ENCODE data around the gene ACTBL2. TPM values are rescaled to one million over a fixed set of nuclear protein-coding genes. Genes with fewer than 3 reads are reported as not detected.
"Not testable (repeated sequence)": the region's sequence is repeated elsewhere in the genome, so short reads cannot be mapped to it uniquely, and the experiment has no call there.

Gene ACTBL2
- total RNA-seq, 1 experiment from 2014 or later = 1.0 TPM

DNA sequence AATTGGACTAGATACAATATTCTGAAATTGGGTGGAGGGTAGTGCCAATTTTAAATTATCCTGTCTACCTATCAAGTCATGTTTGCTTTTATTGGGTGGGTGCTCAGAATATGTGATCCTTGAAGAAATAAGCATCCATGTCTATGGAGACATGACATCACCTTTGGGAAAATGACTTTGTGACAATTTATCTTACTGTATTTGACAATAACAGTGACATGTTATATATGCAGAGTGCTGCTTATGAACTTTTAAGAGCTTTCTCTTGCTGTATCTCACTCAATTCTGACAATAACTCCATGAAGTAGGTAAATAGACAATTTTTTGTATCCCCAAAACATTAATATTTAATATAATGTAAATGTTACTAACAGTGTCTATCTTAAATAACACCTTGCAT lies 15.1 kb upstream of the ACTBL2 start:
- in situ Hi-C loops (cut with HindIII; ENCODE audit: low pct_unique_long_range_greater_than_20kb, low sequenced_read_pairs) = loop anchor here (10.0 to 25.0 kb wide), 2 partner anchors 640 to 967 kb away; partner anchors contain the start of gene PLK2
- no peak for DNase-seq (ENCODE audit: low read depth)

DNA sequence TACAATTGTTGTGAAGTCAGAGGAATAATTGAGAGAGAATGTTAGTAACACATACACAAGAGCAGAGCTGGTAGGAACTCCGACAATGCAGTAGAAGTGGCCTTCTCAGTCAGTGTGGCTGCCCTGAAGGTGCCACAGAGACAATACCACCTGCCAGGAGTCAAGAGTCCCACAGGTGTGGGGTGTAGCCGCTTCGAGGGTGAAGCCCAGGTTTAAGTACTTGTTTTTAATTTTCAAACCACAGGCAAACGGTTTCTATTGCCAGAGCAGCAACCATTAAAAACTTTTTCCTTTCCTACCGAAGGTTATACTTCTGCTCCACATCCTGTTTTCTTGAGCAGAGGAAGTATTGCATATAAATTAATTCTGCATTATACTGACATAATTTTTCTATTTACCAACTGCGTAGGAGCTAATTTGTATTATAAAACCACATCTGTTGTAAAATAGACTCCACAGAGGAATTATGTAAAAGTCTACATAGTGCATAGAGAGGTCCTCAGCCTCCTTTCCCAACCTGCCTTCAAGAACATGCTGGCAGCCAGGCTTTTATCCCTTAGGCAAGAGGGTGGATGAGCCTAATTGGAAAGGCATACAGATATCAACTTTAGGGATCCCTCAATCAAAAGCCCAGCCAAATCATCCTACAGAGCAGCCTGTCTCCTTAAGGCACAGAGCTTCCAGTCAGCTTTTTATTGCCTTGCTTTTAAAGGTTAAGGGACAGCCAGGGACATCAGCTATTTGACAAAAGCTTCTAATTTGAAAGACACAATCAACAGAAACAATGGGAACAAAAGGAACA lies 12.9 kb upstream of the ACTBL2 start:
- in situ Hi-C loops (cut with HindIII; ENCODE audit: low pct_unique_long_range_greater_than_20kb, low sequenced_read_pairs) = loop anchor here (10.0 to 25.0 kb wide), 2 partner anchors 642 to 969 kb away; partner anchors contain the start of gene PLK2

DNA sequence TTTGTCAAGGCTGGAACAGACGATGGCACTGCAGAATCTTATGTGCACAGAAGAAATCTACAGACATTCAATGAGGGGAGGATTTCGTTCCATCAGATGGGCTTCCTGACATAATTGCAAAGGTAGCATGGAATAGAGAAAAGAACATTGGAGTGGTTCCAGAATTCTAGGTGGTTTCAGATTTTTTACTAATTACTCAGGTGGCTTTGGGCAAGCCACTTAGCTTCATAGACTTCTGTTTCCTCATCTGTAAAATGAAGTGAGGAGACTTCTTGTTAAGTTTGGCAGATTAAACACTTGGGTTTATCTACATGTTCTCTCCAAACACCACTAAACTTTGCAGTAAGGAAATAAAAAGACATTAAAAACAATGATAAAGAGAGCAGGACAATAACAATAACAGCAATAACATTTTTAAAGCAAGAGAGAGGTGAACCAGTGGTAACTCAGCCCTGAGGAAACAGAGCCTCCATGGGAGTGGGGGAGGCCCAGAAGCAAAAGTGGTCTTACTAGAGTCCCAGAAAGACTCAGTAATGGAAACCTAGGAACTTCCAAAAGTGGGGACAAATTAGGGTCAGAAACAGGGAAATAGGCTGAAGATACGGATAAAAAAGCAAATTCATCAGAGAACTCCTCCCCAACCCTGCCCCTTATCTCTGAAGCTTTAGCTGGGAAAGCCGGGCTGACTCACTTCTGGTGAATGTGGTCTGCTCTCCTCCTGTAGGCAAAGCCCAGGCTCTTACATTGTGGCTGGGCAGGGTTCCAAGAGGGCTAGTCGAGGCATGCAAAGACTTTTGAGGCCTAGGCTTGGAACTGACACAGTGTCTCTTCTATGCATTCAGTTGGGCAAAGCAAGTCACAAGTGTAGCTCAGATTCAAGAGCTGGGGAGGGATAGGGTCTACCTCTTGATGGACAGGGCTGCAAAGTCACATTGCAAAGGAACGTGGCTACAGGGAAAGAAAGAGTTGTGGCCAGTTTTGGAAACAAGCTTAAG lies 11.8 kb upstream of the ACTBL2 start:
- in situ Hi-C loops (cut with HindIII; ENCODE audit: low pct_unique_long_range_greater_than_20kb, low sequenced_read_pairs) = loop anchor here (10.0 to 25.0 kb wide), 2 partner anchors 643 to 970 kb away; partner anchors contain the start of gene PLK2
- peak; percentile 87 for DNase-seq (ENCODE audit: low read depth)

More for the DNA sequence above, 12.9 kb upstream of the ACTBL2 start:
- DNase-seq (ENCODE audit: low read depth) = no peak

DNA sequence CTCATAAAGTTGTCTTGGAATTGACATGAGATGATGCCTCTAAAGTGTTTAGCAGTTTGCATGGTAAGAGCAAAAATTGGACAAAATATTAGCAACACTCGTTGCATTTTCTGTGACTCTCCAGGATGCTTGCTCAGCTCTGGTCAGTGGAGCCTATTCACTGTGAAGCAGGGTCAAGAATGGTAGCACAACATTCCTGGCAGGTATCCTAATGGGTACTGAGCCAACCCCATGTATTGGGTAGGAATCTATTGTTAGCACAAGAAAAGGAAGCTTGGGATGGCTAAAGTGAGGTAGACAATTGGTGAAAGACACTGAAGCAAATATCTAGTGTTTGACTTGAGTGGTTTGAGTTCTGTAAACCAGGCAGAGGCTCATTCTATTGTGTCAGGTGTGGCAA lies 10.4 kb upstream of the ACTBL2 start:
- no peak for DNase-seq (ENCODE audit: low read depth)
- in situ Hi-C loops (cut with HindIII; ENCODE audit: low pct_unique_long_range_greater_than_20kb, low sequenced_read_pairs) = loop anchor here (10.0 to 25.0 kb wide), 2 partner anchors 644 to 972 kb away; partner anchors contain the start of gene PLK2

DNA sequence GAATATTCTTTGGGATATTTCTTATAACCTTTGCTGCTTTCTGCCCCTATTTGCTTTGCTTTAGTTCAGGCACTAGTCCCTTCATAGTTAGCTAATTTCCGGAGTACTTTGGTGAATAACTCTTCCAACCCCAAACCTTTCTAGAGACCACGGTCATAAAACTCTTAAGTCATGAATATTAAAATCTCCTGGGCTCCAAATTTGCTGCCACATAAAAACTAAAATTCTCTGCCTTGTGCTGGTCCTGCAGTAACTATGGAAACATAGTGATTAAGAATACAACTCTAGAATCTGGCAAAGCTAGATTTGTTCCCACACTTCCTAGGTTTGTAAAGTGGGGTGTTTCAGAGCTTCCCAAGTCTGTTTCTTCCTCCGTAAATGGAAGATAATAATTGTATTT lies 10.0 kb upstream of the ACTBL2 start:
- DNase-seq (ENCODE audit: low read depth) = no peak
- in situ Hi-C loops (cut with HindIII; ENCODE audit: low pct_unique_long_range_greater_than_20kb, low sequenced_read_pairs) = loop anchor here (10.0 to 25.0 kb wide), 2 partner anchors 645 to 972 kb away; partner anchors contain the start of gene PLK2

DNA sequence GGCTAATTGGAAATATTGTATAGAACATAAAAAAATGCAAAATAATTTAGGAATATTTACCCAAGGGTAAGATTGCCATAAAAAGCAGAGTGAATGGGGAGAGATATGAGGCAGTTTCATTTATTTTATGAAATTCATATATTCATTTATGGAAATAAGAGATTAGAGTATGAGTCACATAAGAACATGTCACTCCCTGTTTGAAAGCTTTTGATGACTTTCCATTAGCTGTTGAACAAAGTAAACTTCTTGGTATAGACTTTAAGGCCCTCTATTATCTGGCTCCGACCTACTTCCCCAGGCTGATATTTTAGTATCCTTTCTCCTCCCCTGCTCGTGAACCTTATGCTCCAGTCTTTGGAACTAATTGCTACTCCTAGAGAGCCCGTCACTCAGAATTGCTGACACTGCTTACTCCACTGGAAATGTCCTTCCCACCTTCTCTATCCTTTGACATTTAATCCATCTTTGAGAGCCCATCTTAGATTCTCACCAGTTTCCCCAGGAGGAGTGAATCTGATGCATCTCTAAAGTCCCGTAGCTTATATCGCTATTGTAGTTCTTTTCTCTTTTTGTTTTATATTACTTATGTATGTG lies 8.9 kb upstream of the ACTBL2 start:
- in situ Hi-C loops (cut with HindIII; ENCODE audit: low pct_unique_long_range_greater_than_20kb, low sequenced_read_pairs) = loop anchor here (10.0 to 25.0 kb wide), 2 partner anchors 646 to 973 kb away; partner anchors contain the start of gene PLK2
- no peak for DNase-seq (ENCODE audit: low read depth)

DNA sequence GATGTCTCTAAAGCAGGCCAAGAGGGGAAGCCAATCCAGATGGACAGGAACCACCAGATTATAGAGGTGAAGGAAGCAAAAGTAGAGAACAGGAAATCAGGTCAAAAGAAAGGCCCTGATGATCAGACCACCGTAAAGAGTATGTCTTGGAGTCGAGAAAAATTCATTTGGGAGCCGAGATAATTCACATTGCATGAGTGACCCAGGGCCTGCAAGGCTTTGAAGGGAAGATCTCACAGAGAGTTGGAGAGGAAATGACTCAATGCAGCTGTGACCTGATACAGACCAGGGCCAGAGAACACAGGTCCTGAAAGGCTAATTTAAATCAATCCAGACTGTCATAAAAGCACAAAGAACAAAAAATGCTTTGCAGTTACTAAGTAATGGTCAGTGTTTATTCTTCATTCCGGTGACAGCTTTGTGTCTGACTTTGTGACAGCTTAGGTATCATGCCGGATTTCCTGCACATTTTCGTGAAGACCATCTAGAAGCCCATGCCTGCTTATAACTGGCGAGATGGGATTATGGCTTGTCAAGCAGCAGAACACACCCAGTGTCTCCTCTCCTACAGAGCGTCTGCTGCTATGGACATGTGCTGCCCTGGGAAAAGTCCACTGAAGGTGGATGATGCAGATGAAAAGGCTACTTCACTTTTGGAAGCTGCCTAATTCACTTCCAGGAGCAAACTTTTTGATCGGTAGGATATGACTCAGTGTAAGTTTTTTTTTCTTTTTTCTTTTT lies 5.8 kb upstream of the ACTBL2 start:
- in situ Hi-C loops (cut with HindIII; ENCODE audit: low pct_unique_long_range_greater_than_20kb, low sequenced_read_pairs) = loop anchor here (25.0 kb wide), 1 partner anchor 649 kb away; no protein-coding TSS in a partner anchor
- DNase-seq (ENCODE audit: low read depth) = peak; percentile 18

DNA sequence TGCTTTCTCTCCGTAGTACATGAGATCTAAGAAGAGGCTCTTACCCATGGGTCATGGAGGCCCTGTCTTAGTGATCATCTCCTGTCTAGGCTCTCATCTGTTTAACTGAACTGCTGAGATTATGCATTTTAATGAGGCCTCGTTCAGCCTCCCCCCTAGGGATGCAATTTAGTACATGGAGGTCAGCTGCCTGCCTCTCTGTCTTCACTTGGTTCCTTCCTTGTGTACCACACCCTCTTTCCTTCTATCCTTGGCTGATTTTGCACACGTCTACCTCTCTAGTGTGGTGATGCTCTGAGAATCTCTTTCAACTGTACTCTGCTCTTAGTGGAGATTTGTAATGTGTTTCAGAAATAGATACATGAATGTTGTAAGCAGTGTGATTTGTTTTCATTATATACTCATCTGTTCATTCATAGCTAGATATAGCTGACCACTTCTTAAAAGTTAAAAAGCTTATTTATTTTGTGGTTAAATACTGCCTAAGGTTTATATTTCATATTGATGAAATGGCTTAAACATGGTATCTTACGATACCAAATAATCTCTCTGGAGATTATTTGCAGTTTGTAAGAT lies 3.5 kb upstream of the ACTBL2 start:
- DNase-seq (ENCODE audit: low read depth) = no peak
- in situ Hi-C loops (cut with HindIII; ENCODE audit: low pct_unique_long_range_greater_than_20kb, low sequenced_read_pairs) = loop anchor here (25.0 kb wide), 1 partner anchor 651 kb away; no protein-coding TSS in a partner anchor

DNA sequence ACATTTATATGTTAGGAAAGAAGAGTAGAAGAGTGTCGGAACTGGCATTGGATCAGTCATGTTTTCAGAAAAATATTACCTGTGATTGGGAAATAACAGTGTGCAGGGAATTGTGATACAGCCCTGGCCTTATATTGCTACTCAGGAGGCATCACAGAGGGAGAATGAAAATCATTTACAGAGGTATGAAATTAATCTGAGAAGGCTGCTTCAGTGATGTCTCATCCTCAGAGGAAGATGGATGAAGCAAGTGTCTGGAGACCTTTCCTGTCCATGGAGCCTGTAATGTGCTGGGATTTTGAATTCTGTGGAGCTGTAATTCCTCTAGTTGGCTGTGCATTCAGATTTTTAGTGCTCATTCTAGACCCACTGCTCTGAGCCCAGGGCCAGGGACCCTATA lies 3.8 kb downstream of the ACTBL2 start:
- no peak for DNase-seq (ENCODE audit: low read depth)
- in situ Hi-C loops (cut with HindIII; ENCODE audit: low pct_unique_long_range_greater_than_20kb, low sequenced_read_pairs) = loop anchor here (25.0 kb wide), 1 partner anchor 658 kb away; no protein-coding TSS in a partner anchor

DNA sequence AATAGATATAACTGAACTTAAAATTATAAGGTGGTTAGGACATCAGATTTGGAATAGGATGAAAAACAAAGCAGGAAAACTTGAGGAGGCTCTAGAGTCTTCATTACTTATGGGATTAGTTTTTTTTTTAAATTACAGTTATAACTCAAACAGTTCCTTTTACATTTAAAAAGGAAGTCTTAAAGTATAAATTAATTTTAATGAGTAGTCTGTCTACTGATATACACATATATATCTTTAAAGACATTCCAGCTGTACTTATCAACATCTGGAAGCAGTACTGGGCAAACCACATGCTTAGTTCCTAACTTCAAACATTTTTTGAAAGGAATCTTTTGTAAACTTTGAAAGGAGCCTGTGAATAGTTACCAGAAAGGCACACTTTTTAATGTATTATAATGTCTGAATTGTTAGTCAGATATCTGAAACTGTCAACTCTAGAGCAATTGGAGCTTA lies 6.0 kb downstream of the ACTBL2 start:
- in situ Hi-C loops (cut with HindIII; ENCODE audit: low pct_unique_long_range_greater_than_20kb, low sequenced_read_pairs) = loop anchor here (25.0 kb wide), 1 partner anchor 661 kb away; no protein-coding TSS in a partner anchor
- no peak for DNase-seq (ENCODE audit: low read depth)

DNA sequence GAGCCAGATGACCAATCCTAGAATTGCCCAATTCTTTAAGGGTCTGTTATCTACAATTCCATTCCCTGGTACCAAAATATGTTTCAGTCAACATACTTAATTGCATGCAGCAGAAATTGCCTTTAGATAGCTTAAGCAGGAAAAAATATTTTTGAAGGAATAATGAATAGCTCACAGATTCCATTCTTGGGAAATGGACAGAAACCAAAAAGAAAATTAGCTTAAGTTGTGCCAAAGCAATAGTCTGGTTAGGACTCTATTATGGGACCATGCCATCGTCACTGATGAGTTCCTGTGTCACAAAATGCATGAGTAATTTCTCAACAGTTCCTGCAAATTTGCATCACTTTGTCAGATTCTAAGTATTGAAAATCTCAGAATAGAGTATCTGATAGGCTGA lies 12.3 kb downstream of the ACTBL2 start:
- in situ Hi-C loops (cut with HindIII; ENCODE audit: low pct_unique_long_range_greater_than_20kb, low sequenced_read_pairs) = no loop called here
- DNase-seq (ENCODE audit: low read depth) = no peak

DNA sequence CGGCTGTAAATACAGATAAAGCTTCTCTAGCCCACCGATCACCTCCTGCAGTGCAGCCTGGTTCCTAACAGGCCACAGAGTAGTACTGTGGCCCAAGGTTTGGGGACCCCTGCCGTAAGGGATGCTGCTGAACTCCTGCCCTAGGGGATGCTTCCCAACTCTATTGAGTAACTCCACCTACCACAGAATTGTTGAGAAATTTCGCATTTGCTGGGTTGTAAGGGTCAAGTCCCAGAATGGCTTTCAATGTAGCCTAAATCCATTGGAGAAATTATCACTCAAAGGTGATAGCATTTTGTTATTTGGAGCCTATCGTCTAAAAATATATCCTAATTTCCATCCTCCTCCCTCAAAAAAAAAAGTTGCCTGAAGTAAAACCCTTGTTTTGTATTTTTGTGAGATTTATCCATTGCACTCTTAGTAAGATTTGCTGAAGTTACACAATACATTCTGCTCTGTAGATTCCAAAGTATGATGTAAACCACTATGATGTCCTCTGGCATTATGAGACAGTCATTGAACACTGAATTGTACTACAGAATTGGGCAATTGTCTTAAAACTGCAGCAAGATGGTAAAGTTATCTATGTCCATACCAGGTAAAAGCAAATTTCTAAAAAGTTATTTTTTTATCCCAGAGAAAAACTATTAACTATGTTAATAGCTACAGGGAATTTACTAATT lies 14.0 kb downstream of the ACTBL2 start:
- no peak for DNase-seq (ENCODE audit: low read depth)
- in situ Hi-C loops (cut with HindIII; ENCODE audit: low pct_unique_long_range_greater_than_20kb, low sequenced_read_pairs) = no loop called here

DNA sequence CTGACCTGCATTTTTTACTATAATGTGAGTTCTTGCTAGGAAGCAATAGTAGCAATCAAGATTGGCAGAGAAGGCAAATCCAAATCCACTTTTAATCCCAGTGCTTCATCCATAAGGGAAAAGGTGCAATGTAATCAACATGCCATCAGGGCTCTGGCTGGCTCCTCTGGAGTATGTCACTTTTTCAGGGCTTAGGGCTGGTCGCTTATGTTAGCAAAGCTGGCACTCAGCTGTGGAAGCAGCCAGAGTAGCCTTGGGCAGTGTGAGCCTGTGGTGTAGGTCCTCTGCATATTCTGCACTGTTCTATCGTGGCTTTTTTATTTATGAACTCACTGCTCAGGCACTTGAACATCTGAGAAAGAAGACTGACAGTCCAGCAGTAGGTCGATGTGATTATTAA lies 16.1 kb downstream of the ACTBL2 start:
- no peak for DNase-seq (ENCODE audit: low read depth)
- in situ Hi-C loops (cut with HindIII; ENCODE audit: low pct_unique_long_range_greater_than_20kb, low sequenced_read_pairs) = no loop called here

DNA sequence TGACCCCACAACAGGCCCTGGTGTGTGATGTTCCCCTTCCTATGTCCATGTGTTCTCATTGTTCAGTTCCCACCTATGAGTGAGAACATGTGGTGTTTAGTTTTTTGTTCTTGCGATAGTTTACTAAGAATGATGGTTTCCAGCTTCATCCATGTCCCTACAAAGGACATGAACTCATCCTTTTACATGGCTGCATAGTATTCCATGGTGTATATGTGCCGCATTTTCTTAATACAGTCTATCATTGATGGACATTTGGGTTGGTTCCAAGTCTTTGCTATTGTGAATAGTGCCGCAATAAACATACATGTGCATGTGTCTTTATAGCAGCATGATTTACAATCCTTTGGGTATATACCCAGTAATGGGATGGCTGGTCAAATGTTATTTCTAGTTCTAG lies 22.6 kb downstream of the ACTBL2 start:
- in situ Hi-C loops (cut with HindIII; ENCODE audit: low pct_unique_long_range_greater_than_20kb, low sequenced_read_pairs); DNase-seq (ENCODE audit: low read depth): not testable (repeated sequence)

DNA sequence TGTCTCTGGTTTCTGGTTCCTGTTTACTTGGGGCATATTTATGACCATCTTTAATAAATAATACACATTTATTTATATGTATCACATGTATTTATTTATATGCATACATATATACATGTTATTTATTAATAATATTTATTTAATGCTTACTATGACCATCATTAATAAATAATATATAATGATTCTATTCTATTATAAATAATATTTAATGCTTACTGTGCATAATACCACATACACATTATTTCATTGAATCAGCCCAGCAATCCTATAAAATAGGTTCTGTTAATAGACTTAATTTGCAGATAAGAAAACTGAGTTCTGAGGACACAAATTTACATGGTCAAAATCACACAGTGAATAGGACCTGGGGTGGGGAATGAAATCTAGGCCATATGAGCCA lies 24.2 kb downstream of the ACTBL2 start:
- in situ Hi-C loops (cut with HindIII; ENCODE audit: low pct_unique_long_range_greater_than_20kb, low sequenced_read_pairs) = no loop called here
- no peak for DNase-seq (ENCODE audit: low read depth)

DNA sequence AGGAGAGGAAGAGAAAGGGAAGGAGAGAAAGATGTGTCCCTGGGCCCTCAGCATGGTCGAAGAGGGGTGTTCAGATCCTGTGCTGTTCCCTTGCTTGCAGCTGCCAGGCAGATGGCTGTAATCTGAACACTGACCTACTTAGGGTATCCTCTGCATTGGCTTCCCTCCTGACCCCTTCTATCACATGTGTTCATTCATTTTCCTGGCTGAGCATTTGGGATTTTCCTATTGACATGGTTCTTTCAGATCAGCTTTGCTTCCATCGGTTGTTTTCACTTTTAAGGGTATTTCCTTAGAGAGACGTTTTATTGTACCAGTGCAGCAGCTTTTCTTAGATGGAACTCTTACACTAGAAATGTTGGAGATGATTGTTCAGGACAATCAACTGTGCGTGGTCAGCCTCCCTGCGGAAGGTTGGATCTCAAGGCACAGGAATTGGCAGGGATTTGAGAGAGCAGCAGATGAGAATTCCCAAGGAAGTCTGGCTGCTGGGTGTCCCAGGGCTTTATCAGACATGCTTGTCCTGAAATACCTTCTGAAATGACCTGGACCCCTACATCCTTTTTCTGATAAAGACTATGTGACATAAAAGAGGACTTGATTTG lies 26.0 kb downstream of the ACTBL2 start:
- no peak for DNase-seq (ENCODE audit: low read depth)
- in situ Hi-C loops (cut with HindIII; ENCODE audit: low pct_unique_long_range_greater_than_20kb, low sequenced_read_pairs) = no loop called here

All from Caki2 (cell line).